ENCODE results near the gene CLEC5A. TPM values are rescaled to one million over a fixed set of nuclear protein-coding genes. Genes with fewer than 3 reads are reported as not detected.

Gene CLEC5A
- total and polyA plus RNA-seq, 2 donors (not counting 1 experiment from before 2014, with no cell fraction given) = 0.03 to 0.47 TPM

GRCh38 chr7:141891336-141891735 lies 55.4 kb downstream of the CLEC5A start:
- no CpG with 5 or more reads among the region's 3 CpGs for WGBS (ENCODE audit: insufficient coverage)
- DNase-seq = no peak

GRCh38 chr7:141889321-141889720 lies 57.5 kb downstream of the CLEC5A start:
- CTCF ChIA-PET = no interaction called here
- DNase-seq = no peak

More at GRCh38 chr7:141891336-141891735, 55.4 kb downstream of the CLEC5A start:
- intact Hi-C loops (cut with micrococcal nuclease) = no loop called here
- TF ChIP-seq CTCF (IDR thresholded peaks at IDR 0.05) = no peak
- TF ChIP-seq EZH2 (IDR thresholded peaks at IDR 0.05; ENCODE audit: borderline replicate concordance, insufficient read depth, low read depth, low read length, poor library complexity, severe bottlenecking) = no peak
- Mint-ChIP-seq H3K27me3 (no peaks in the 10 kb centered on the region), H3K9me3 (ENCODE audit: insufficient read depth) (no peaks in the 10 kb centered on the region), H3K4me1 (no peaks in the 10 kb centered on the region), H3K27ac (no peak overlapping the region), H3K4me3 (no peak overlapping the region)
- Histone ChIP-seq H2AFZ (ENCODE audit: insufficient read depth, low read depth, low read length, poor library complexity, severe bottlenecking) (no peak overlapping the region), H4K20me1 (ENCODE audit: control insufficient read depth, insufficient read depth, low read length, poor library complexity, severe bottlenecking) (no peaks in the 10 kb centered on the region), H3K9ac (ENCODE audit: low read length) (no peak overlapping the region), H3K36me3 (replicated peaks in 1 of 2; ENCODE audit: control extremely low read depth in 1 of 2, control insufficient read depth in 1 of 2, extremely low read depth in 1 of 2, insufficient read depth in 2 of 2, low read length in 1 of 2) (no peaks in the 10 kb centered on the region), H3K27ac (ENCODE audit: low read length in 2 of 2) (no peak overlapping the region), H3K27me3 (replicated peaks in 1 of 4; ENCODE audit: control extremely low read depth in 1 of 4, control insufficient read depth in 3 of 4, insufficient read depth in 4 of 4, low read length in 3 of 4) (no peaks in the 10 kb centered on the region), H3K79me2 (ENCODE audit: control insufficient read depth, insufficient read depth, low read length) (no peaks in the 10 kb centered on the region), H3K4me2 (replicated peaks; ENCODE audit: low read depth, low read length, poor library complexity, severe bottlenecking) (no peak overlapping the region), H3K4me1 (ENCODE audit: control insufficient read depth in 2 of 2, insufficient read depth in 2 of 2, low read length in 2 of 2) (no peaks in the 10 kb centered on the region), H3K4me3 (ENCODE audit: control extremely low read depth in 1 of 5, extremely low read depth in 1 of 5, insufficient read depth in 1 of 5, low read depth in 2 of 5, low read length in 4 of 5) (no peak overlapping the region), H3K9me3 (ENCODE audit: control extremely low read depth in 1 of 3, control insufficient read depth in 2 of 3, insufficient read depth in 1 of 3, low read length in 2 of 3) (no peaks in the 10 kb centered on the region)
- CTCF ChIA-PET = no interaction called here
- POLR2A ChIA-PET = no interaction called here
- ATAC-seq (ENCODE audit: low read depth) = no peak

More at GRCh38 chr7:141889321-141889720, 57.5 kb downstream of the CLEC5A start:
- POLR2A ChIA-PET = no interaction called here
- no peaks in the 10 kb centered on the region for H3K27me3 Mint-ChIP-seq
- H3K79me2 ChIP-seq (ENCODE audit: control insufficient read depth, insufficient read depth, low read length) = no peaks in the 10 kb centered on the region
- H3K4me1 ChIP-seq (ENCODE audit: control insufficient read depth in 2 of 2, insufficient read depth in 2 of 2, low read length in 2 of 2) = no peaks in the 10 kb centered on the region
- intact Hi-C loops (cut with micrococcal nuclease) = no loop called here
- H3K4me3 Mint-ChIP-seq = no peak overlapping the region
- no peak overlapping the region for H3K4me3 ChIP-seq (ENCODE audit: control extremely low read depth in 1 of 5, extremely low read depth in 1 of 5, insufficient read depth in 1 of 5, low read depth in 2 of 5, low read length in 4 of 5)
- TF ChIP-seq CTCF (IDR thresholded peaks at IDR 0.05) = no peak
- no peak for TF ChIP-seq EZH2 (IDR thresholded peaks at IDR 0.05; ENCODE audit: borderline replicate concordance, insufficient read depth, low read depth, low read length, poor library complexity, severe bottlenecking)
- H3K36me3 ChIP-seq (replicated peaks in 1 of 2; ENCODE audit: control extremely low read depth in 1 of 2, control insufficient read depth in 1 of 2, extremely low read depth in 1 of 2, insufficient read depth in 2 of 2, low read length in 1 of 2) = no peaks in the 10 kb centered on the region
- no peaks in the 10 kb centered on the region for H3K9me3 ChIP-seq (ENCODE audit: control extremely low read depth in 1 of 3, control insufficient read depth in 2 of 3, insufficient read depth in 1 of 3, low read length in 2 of 3)
- H2AFZ ChIP-seq (ENCODE audit: insufficient read depth, low read depth, low read length, poor library complexity, severe bottlenecking) = no peak overlapping the region
- no peak overlapping the region for H3K4me2 ChIP-seq (replicated peaks; ENCODE audit: low read depth, low read length, poor library complexity, severe bottlenecking)
- no peak for ATAC-seq (ENCODE audit: low read depth)
- H4K20me1 ChIP-seq (ENCODE audit: control insufficient read depth, insufficient read depth, low read length, poor library complexity, severe bottlenecking) = no peaks in the 10 kb centered on the region
- H3K27me3 ChIP-seq (replicated peaks in 1 of 4; ENCODE audit: control extremely low read depth in 1 of 4, control insufficient read depth in 3 of 4, insufficient read depth in 4 of 4, low read length in 3 of 4) = no peaks in the 10 kb centered on the region
- no peak overlapping the region for H3K27ac ChIP-seq (ENCODE audit: low read length in 2 of 2)
- no peak overlapping the region for H3K27ac Mint-ChIP-seq
- H3K9ac ChIP-seq (ENCODE audit: low read length) = no peak overlapping the region
- no CpG with 5 or more reads among the region's 1 CpG for WGBS (ENCODE audit: insufficient coverage)
- H3K9me3 Mint-ChIP-seq (ENCODE audit: insufficient read depth) = peaks cover 2% of the 10 kb centered on the region
- no peaks in the 10 kb centered on the region for H3K4me1 Mint-ChIP-seq
